Fibroblast of the aortic adventitia (primary cell): ENCODE measurements around the gene ARF1. TPM values are rescaled to one million over a fixed set of nuclear protein-coding genes. Genes with fewer than 3 reads are reported as not detected.
A peak's percentile ranks its signal among the peaks of the same experiment; 100 is the strongest.

Experiments used
- DNase-seq: peaks from one replicate; pipeline ENCODE4 v3.0.0-alpha.2; 2010; ENCODE audit warnings: low read depth
- H3K4me3 ChIP-seq: 2 replicates; pipeline ENCODE4 v1.5.1; 2011; ENCODE audit warnings: low read depth, mild to moderate bottlenecking, control low read depth, low read length, moderate library complexity
- CTCF ChIP-seq: IDR thresholded peaks from 2 replicates; pipeline ENCODE4 v1.5.1; 2011; ENCODE audit warnings: mild to moderate bottlenecking, low read length, control low read depth, inconsistent platforms; ENCODE audit not compliant: insufficient read depth
- total RNA-seq: library from RNA; depleted of rRNA; stranded (reverse); fragments of >200 nt; gene quantifications from 2 replicates; pipeline ENCODE4 v1.2.3, GENCODE V29; 2012; ENCODE audit warnings: low replicate concordance

The ARF1 gene
- total RNA-seq, 1 donor: 246 TPM

- no peak for TF ChIP-seq CTCF
- DNase-seq: no peak
- H3K4me3 ChIP-seq: no peak overlapping the region
Observed at GRCh38 chr1:228104526-228105269, 22.2 kb downstream of the ARF1 start.

GRCh38 chr1:228105270-228105995 lies 22.9 kb downstream of the ARF1 start:
- no peak for DNase-seq
- H3K4me3 ChIP-seq: no peak overlapping the region
- no peak for TF ChIP-seq CTCF

- DNase-seq: no peak
- no peak overlapping the region for H3K4me3 ChIP-seq
- no peak for TF ChIP-seq CTCF
Observed at GRCh38 chr1:228105996-228106799, 23.7 kb downstream of the ARF1 start.

- no peak for TF ChIP-seq CTCF
- DNase-seq: no peak
- no peak overlapping the region for H3K4me3 ChIP-seq
Observed at GRCh38 chr1:228106800-228107054, 24.2 kb downstream of the ARF1 start.

- H3K4me3 ChIP-seq: no peak overlapping the region
- no peak for TF ChIP-seq CTCF
- no peak for DNase-seq
Observed at GRCh38 chr1:228107636-228108035, 25.1 kb downstream of the ARF1 start.

- no peak for DNase-seq
- TF ChIP-seq CTCF: no peak
Observed at GRCh38 chr1:228108055-228108690, 25.7 kb downstream of the ARF1 start.

More at GRCh38 chr1:228108055-228108690, 25.7 kb downstream of the ARF1 start:
- H3K4me3 ChIP-seq: peak overlapping the region; percentile 98
